Sigmoid colon (tissue), 4 donors: Measurements from ENCODE around the gene PARP14.

Experiments
- CTCF ChIP-seq, 4 experiments: fragments of 450-650 bp in 3 of 4; fragments of 200-600 bp in 1 of 4; IDR thresholded peaks; one replicate each; pipeline ENCODE4 v1.5.1; 2016 to 2019; ENCODE audit warnings: antibody characterized with exemption in 4 of 4, mild to moderate bottlenecking in 3 of 4, moderate library complexity in 2 of 4
- EP300 ChIP-seq, 4 donors: sonication (generic); formaldehyde crosslinking; IDR thresholded peaks; one replicate each; pipeline ENCODE4 v1.6.1; 2017; ENCODE audit warnings: antibody characterized with exemption in 4 of 4
- POLR2A ChIP-seq, 2 donors: fragments of 450-650 bp; IDR thresholded peaks; one replicate each; pipeline ENCODE4 v1.6.1; 2016; ENCODE audit warnings: antibody characterized with exemption in 2 of 2, mild to moderate bottlenecking in 2 of 2, moderate library complexity in 2 of 2
- POLR2AphosphoS5 ChIP-seq, 4 donors: sonication (generic); formaldehyde crosslinking; IDR thresholded peaks; one replicate each; pipeline ENCODE4 v1.6.1; 2017; ENCODE audit warnings: antibody characterized with exemption in 4 of 4

GRCh38 chr3:122725106-122725505 lies 44.5 kb downstream of the PARP14 start:
- TF ChIP-seq CTCF (IDR thresholded peaks at IDR 0.05) (no peak), POLR2A (IDR thresholded peaks at IDR 0.05) (no peak), EP300 (IDR thresholded peaks at IDR 0.05) (no peak), POLR2AphosphoS5 (IDR thresholded peaks at IDR 0.05) (no peak)
